Activated T-cell treated with anti-CD3 and anti-CD28 coated beads for 48 hours (primary cell): ENCODE data around the gene TTLL3.

Experiments
- DNase-seq: peaks from one replicate; pipeline ENCODE4 v3.0.0-alpha.2; 2020; ENCODE audit warnings: low read depth

Gene TTLL3

DNA sequence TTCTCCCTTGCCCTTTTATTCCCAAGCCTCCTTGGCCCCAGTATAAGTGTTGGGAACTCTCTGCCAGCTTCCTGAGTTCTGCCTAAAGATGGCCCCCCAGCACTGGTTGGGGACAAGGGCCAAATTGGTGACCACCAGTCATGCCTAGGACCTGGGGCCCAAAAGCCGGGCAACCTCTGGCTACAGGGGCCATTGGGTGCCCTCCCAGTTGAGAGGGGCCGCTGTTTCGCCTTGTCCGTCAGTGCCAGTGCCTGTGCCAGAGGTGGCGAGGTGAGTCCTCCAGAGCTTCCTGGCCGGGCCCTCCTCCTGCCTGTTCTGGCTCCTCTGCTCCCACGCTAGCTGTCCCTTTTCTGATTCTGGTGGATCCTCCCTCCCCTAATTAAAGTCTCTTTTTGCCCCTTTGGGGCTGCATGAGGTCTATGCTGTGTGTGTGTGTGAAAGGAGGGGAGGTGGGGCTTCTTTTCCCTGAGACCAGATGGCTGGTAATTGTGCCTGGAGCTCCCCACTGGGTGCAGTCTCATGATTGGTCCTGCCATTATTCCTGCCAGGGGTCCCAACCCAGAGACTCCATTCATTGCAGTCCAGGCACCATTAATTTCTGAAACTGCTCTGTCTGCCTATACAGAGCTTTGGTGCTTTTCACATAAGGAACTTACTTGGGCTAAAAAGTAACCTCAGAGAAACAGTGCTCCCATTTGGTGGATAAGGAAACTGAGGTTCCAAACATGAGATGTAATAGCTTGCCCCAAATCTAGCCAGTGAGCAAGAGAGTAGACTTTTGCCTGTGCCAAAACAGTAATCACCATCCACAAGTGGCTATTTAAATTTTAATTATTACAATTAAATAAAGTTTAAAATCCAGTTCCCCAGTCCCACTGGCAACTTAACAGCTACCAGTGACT, 3.1 kb upstream of the TTLL3 start:
- no peak for DNase-seq

DNA sequence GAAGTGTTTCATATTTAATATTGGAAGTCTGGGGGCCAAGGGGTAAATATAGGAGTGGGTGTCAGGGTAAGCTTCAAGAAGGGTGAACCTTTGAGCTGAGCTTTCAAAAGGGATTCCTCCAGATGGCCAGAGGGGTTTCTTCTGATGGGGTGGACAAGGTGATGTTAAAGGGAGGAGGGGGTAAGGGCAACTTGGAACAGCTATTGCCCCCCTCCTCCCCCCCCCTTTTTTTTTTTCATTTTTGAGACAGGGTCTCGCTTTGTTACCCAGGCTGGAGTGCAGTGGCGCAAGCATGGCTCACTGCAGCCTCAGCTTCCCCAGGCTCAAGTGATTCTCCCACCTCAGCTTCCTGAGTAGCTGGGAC, 2.1 kb upstream of the TTLL3 start:
- DNase-seq = no peak

DNA sequence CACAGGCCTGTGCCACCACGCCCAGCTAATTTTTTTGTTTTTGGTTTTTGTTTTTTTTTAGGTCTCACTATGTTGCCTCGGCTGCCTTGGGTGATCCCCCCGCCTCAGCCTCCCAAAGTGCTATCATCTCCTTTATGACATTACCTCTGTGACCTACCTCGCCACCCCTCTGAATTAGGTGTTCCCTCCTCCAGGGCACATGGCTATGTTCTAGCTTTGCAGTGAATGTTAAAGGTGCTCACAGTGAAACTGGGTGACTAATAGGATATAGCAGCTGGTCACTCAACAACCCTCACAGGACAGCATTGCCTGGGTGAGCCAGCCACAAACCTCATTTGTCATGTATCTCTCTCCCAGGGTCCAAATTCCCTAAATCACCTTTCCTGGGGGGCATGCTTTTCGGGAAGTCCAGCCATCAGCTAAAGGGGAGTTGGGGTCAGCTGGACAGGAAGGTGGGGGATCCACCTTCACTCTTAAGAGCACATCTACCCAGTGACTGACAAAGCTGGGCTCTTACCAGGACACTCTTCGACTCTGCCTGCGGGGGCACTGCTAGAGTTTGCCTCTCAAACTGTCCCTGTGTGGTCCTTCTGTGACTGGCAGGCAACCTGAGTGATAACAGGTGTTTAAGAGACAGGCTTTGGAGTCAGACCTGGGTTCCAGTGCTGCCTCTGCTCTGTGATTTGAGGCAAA, 1.6 kb upstream of the TTLL3 start:
- DNase-seq = peak; percentile 43

DNA sequence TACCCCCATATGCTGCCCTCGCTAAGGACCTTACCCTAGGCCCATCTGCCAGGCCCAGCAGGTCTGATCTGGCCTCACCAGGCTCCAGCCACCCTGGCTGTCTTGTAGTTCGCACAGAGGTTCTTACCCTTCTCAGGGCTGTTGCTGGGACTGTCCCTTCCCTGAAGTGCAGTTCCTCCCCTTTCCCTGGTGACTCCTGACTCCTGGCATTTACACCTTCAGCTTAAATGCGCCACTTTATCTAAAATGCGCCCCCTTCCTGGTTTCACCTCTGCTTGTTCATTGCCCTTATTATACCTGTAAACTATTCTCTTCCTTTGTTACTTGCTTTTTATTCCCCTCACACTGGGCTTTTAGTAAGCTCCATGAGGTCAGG, 835 bp upstream of the TTLL3 start:
- no peak for DNase-seq

DNA sequence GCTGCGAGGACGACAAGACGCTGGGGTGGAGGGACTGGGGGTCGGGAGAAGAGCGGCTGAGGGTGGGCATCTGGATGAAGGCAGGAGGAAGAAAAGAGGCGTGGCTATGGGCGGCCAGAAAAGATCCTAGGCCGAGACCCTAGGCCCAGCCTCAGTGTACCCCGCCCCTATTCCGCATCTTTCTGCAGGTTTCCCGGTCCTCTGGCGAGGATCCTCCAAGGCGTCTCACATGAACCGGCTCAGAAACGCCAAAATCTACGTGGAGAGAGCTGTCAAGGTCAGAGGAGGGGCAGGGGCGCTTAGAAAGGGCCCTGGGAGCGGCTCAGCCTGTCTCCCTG, 340 bp downstream of the TTLL3 start:
- DNase-seq = no peak

DNA sequence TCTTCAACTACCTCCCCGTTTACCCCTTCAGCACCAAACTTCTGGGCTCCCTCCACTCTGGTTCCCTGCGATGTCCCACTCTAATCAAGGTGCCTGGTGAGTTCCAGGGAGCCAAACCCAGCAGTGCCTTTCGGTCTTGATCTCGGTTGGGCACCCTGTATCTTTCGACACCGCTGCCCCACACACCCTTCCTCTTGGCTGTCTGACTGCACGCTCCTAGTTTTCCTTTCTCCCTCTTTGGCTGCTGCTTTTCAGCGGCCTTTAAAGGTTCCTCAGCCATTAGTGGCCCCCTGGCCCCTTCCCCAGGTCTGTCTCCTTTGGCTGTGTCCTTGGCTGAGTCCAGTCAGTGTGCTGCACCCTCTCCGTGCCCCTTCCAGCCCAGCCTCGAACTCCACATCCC, 784 bp downstream of the TTLL3 start:
- no peak for DNase-seq

DNA sequence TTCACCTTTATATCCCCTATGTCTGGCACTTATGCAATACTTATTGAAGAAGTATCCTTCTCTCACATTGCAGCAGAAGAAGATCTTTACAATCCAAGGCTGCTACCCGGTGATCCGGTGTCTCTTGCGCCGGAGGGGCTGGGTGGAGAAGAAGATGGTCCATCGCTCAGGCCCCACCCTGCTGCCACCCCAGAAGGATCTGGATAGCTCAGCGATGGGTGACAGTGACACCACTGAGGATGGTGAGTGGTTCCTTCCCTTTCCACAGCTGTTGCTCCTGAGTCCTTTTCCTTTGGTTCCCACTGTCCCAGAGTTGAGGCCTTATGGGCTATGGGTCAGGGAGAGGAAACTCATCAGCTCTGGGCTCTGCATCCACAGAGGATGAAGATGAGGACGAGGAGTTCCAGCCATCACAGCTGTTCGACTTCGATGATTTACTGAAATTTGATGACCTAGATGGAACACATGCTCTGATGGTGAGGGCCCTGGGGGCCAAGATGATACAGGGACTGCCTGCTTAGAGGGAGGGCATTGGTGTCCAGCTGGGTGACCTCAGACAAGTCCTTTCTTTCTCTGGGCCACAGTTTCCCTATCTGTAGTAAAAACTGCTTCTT, 2.9 kb downstream of the TTLL3 start:
- no peak for DNase-seq

DNA sequence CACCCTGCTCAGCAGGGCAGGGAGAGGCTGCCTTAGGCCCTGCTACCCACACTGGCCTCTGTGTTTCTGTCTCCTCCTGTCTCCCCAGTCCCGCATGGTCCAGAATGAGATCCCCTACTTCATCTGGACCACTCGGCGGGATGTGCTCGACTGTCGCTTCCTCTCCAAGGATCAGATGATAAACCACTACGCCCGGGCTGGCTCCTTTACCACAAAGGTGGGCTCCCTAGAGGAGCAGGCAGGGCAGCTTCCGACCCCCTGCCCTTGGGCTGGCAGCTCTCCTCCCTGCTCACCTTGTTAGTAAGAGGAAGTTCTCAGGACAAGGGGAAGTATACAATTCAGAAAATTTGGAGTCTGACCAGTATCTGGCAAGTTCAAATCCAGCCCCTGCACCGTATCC, 5.9 kb downstream of the TTLL3 start:
- DNase-seq = no peak

DNA sequence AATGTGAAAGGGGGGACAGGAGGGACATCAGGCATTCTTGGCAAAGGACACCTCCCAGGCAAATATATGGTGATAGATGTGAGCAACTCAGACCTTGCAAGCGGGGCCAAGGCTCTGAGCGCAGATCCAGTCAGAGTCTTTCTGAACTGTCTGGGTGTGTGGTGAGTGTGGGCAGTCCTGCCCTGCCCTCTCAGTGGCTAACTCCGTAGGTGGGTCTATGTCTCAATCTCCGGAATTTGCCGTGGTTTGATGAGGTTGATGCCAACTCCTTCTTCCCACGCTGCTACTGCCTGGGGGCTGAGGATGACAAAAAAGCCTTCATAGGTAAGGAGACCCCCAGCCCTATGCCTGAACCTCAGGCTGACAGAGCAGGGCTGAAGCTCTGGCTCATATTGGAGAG, 7.4 kb downstream of the TTLL3 start:
- DNase-seq = no peak

DNA sequence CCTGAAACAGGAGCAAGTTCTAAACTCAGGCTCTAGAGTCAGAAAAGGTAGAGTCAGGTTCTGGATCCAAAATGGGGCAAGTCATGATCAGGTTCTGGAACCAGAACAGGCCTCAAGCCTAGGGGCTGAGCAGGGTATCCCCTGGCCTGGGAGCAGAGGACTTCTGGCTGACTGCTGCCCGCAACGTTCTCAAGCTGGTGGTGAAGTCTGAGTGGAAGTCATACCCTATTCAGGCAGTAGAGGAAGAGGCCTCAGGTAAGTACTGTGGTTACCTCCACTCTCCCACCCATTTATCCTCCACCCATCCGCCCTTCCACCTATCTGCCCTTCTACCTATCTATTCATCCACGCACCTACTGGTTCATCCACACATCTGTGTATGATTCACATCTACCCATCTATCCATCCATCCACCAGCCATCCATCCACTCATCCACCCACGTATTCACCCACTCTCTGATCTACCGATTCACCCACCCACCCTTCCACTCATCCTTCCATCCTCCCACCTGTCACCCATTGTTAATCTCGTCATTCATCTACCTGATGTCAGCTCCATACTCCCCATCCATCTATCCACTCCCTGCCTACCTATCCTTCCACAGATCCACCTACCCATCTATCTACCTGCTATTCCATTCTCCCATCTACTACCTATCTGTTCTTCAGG, 8.7 kb downstream of the TTLL3 start:
- no peak for DNase-seq

DNA sequence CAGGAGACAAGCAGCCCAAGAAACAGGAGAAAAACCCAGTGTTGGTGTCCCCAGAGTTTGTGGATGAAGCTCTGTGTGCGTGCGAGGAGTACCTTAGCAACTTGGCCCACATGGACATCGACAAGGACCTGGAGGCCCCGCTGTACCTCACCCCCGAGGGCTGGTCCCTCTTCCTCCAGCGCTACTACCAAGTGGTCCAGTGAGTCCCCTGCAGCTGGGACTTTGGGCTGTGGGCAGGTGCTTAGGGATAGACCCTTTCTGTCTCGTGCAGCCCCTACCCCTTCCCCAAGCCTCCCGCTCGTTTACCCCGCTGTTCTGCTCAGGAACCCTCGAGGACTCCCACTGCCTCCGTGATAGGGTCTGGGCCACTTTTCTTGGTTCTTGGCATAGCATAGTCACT, 10.5 kb downstream of the TTLL3 start:
- DNase-seq = no peak

DNA sequence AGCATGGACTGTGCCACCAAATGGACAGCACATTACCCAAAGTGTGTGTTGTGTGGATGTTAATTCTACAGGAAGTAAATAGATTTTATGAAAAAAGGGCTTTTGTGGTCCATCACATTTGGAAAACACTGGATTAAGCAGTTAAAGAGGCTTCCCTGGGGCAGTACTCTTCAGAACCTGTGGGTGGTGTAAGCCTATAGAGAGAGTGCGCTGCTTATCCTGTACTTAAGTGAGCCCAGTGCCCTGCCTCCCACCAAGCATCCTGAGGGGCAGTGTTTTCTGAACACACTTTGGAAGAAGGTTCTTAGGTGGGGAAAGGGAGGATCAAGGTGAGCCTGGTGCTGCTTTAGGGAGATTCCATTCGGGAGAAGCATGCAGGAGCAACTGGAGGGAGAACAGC, 10.9 kb downstream of the TTLL3 start:
- no peak for DNase-seq

DNA sequence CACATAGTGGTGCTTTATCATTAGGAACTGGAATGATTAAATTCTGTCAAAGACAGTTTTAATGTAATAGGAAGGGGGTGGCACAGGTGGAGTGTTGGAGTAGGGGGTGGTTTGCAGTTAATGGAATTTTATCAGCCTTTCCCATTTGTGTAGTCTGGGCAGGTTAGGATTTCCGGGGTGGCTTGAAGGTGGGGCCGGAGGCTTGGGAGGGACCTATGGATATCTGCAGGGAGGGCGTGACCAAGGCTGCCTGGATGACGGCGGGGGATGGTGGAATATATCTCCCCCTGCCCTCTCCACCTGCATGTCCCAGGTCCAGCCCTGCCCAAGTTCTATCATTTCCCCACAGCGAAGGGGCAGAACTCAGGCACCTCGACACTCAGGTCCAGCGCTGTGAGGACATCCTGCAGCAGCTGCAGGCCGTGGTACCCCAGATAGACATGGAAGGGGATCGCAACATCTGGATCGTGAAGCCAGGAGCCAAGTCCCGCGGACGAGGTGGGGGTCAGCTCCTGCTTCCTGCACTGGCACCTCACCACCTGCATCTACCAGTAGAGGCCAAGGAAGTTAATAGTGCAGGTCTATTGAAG, 15.5 kb downstream of the TTLL3 start:
- no peak for DNase-seq

DNA sequence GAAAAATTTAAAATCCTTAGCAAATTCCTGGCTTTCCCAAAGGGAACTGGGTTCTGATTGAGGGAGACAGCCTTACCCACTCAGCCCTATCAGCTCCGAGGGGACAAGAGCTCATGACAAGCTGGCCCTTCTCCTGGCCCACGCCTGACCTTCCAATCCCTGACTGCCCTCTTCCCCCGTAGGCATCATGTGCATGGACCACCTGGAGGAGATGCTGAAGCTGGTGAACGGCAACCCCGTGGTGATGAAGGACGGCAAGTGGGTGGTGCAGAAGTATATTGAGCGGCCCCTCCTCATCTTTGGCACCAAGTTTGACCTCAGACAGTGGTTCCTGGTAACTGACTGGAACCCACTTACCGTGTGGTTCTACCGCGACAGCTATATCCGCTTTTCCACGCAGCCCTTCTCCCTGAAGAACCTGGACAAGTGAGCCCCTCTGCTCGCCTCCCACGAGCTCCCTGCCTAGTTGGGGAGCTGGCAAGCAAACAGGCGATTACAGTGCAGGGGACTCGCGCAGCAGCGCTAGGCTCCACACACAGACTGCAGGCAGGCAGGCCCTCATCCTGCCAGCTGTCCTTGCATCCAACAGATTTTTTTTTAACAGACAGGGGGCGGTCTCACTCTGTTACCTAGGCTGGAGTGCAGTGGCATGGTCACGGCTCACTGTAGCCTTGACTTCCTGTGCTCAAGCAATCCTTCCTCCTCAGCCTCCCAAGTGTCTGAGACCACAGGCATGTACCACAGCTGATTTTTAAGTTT, 16.9 kb downstream of the TTLL3 start:
- no peak for DNase-seq

DNA sequence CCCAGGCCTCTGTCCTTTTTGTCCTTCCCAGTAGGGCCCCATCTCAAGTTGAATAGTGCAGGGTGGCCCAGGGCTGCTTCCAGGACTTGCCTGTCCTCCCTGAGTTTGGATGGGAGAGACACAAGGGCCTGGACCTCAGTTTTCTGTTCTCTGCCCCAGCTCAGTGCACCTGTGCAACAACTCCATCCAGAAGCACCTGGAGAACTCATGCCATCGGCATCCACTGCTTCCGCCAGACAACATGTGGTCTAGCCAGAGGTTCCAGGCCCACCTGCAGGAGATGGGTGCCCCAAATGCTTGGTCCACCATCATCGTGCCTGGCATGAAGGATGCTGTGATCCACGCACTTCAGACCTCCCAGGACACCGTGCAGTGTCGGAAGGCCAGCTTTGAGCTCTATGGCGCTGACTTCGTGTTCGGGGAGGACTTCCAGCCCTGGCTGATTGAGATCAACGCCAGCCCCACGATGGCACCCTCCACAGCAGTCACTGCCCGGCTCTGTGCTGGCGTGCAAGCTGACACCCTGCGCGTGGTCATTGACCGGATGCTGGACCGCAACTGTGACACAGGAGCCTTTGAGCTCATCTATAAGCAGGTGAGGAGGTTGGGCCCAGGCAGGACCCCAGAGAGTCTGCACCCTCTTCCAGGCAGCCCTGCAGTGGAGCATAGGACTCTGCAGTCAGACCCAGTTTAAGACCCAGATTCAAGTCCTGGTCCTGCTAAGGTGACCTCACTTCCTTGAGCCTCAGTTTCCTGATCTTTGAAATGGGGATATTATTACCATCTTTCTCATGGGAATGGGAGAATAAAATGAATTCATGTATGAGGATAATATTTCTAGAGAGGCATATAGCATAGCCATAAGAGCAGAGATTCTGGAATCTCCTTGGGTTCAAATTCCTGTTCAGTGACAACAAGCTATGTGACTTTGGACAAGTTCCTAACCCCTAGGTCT, 19.0 kb downstream of the TTLL3 start:
- DNase-seq = no peak

DNA sequence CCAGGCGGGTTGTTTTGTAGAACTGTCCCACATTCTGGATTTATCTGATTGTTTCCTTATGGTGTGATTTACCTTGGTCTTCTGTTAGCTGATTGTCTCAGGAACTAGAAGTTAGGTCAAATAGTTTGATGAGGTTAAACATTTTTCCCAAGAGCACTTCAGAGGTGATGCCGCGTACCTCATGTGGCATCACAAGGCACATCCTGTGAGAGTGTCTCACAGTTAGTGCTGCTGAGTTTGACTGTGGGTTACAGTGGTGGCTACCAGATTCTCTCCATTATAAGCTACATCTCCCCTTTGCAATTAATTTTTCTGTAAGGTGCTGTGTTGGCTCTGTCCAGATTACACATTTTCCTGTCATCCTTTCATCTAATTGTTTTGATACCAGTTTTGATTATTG, 21.2 kb downstream of the TTLL3 start:
- no peak for DNase-seq

DNA sequence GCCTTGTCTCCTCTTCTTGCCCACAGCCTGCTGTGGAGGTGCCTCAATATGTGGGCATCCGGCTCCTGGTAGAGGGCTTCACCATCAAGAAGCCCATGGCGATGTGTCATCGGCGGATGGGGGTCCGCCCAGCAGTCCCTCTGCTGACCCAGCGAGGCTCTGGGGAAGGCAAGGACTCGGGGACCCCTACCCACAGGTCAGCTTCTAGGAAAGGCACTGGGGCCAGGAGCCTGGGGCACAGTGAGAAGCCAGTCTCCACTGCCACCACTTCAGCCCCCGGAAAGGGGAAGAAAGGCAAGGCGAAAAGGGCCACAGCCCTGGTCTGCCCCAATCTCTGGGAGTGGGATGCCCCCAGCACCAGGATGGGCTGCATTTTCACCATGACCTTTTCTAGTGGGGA, 23.0 kb downstream of the TTLL3 start:
- no peak for DNase-seq

DNA sequence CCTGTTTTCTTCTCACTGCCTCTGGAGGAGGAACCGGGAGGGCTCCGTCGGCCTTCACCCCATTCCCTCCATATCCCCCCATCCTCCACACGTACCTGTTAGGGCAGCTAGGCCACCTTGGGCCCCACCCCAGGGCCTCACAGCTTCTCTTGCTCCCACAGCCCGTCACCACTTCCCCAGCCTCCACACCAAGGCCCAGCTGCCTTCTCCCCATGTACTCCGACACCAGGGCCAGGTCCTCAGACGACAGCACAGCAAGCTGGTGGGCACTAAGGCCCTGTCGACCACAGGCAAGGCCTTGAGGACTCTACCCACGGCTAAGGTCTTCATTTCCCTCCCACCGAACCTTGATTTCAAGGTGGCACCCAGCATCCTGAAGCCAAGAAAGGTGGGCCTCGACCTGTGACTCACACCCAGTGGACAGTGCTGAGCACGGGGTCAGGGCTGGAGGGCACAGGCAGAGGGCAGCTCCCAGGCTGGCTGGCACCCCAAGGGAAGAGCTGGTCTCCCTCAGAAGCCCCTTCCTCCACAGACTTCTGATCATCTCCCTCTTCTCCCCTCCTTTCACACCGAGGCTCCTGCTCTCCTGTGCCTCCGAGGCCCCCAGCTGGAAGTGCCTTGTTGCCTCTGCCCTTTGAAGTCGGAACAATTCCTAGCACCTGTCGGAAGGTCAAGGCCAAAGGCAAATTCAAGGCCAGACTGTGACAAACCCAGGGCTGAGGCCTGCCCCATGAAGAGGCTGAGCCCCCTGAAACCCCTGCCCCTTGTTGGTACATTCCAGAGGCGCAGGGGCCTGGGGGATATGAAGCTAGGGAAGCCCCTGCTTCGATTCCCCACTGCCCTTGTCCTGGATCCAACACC, 24.7 kb downstream of the TTLL3 start:
- no peak for DNase-seq

DNA sequence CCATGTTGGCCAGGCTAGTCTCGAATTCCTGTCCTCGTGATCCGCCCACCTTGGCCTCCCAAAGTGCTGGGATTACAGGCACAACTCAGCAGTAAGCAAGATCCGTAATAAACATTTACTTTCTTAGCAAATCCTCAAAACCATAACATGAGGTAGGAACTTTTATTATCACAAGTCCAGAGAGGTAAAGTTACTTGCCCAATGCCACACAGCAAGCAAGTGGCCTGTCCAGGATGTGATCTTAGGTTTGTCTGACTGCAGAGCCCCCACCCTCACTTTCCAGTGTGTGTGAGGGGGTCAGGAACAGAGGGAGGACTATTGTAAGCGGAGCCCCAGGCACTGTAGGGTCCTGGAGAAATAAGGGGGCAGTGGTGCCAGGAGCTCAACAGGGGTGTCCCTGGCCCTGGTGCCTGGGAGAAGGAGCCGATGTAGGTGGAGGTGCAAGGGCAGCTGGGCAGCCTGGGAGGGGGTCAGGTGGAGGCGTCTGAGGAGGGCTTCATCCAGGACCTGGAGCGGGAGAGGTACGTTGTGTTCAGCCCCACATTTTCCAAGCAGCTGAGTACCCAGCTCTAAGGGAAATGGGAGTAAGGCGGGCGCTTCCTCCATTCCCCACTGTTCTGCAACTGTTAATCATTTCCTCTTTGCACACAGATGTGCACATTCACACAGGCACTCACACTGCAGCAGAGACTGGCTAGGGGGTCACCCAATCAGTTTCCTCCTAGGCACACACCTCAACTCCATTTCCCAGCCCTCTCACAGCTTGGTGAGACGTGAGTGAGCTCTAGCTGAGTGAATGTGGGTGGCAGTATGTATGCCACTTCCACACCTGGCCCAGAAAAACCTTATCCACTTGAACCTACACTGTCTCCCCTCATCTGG, 27.9 kb downstream of the TTLL3 start:
- no peak for DNase-seq
